Right lobe of liver (tissue), 6 donors: ENCODE measurements around the gene MYOZ3. TPM values are rescaled to one million over a fixed set of nuclear protein-coding genes. Genes with fewer than 3 reads are reported as not detected.
A peak's percentile ranks its signal among the peaks of the same experiment; 100 is the strongest.

Source experiments
- ATAC-seq, 4 donors: fragments of 200-7000 bp; cut with Tn5 transposase; one replicate each; pipeline ENCODE4 v1.9.1; 2020; ENCODE audit warnings: mild to moderate bottlenecking in 4 of 4, moderate library complexity in 4 of 4
- DNase-seq, 3 donors: peaks; one replicate each; pipeline ENCODE4 v3.0.0-alpha.2; 2020
- H3K27ac ChIP-seq, 3 donors: fragments of 200-600 bp; one replicate each; pipeline ENCODE4 v1.8.0; 2022
- H3K27me3 ChIP-seq, 2 donors: fragments of 200-600 bp; one replicate each; pipeline ENCODE4 v1.8.0; 2022
- H3K36me3 ChIP-seq, 4 donors: fragments of 200-600 bp; sonication (generic) in 1 of 4; one replicate each; pipeline versions ENCODE4 v1.5.1 to v1.8.0; 2017 to 2022; ENCODE audit warnings: control low read depth in 1 of 4
- H3K4me1 ChIP-seq, 4 donors: fragments of 200-600 bp; sonication (generic) in 1 of 4; one replicate each; pipeline versions ENCODE4 v1.5.1 to v1.8.0; 2017 to 2022; ENCODE audit warnings: control low read depth in 1 of 4
- H3K4me3 ChIP-seq, 3 donors: fragments of 200-600 bp; one replicate each; pipeline ENCODE4 v1.8.0; 2022
- H3K9me3 ChIP-seq, 4 donors: fragments of 200-600 bp; sonication (generic) in 1 of 4; one replicate each; pipeline versions ENCODE4 v1.5.1 to v1.8.0; 2017 to 2022; ENCODE audit warnings: control low read depth in 1 of 4
- CTCF ChIP-seq, 4 donors: fragments of 200-600 bp in 3 of 4; fragments of 450-650 bp in 1 of 4; IDR thresholded peaks; one replicate each; pipeline versions ENCODE4 v1.5.1 to v1.8.0; 2016 to 2022; ENCODE audit warnings: antibody characterized with exemption in 4 of 4, mild to moderate bottlenecking in 2 of 4
- POLR2A ChIP-seq: fragments of 450-650 bp; IDR thresholded peaks from one replicate; pipeline ENCODE4 v1.6.1; 2017; ENCODE audit warnings: antibody characterized with exemption, mild to moderate bottlenecking
- WGBS: methylation state at CpG from one replicate; pipeline ENCODE4 v1.1.6; 2018; ENCODE audit warnings: low coverage, low lambda C conversion rate; ENCODE audit not compliant: insufficient coverage; ENCODE audit errors: missing lambda C conversion rate; 5-methylcytosine and 5-hydroxymethylcytosine counted together
- intact Hi-C, 2 donors: fragments of 100-400 bp; cut with DNase I; formaldehyde crosslinking; loops; one replicate each; pipeline versions ENCODE4 v1.11.2 to v1.14.1; 2022
- total RNA-seq, 6 experiments: library from RNA; depleted of rRNA in 2 of 6; stranded (reverse); fragments of >200 nt in 2 of 6; fragmentation: NEBNext Ultra II Directional in 3 of 6; extraction: Animal tissue kit (Norgen Biotek cat#: 25700) in 3 of 6; gene quantifications; one replicate each; pipeline versions ENCODE4 v1.1.0 to v1.2.4, GENCODE V29; 2016 to 2023
- donor health status: DM: no; HTN: yes; CAD: no.
- donor health status: DM: no; HTN: no; CAD: no.
- donor health status: DM: no; HTN: no; CAD: no.
- donor health status: DM: no; HTN: yes; CAD: no.
- donor health status: DM: no; HTN: yes; CAD: no.

MYOZ3 gene
- total RNA-seq, 6 experiments from 2014 or later: 0.09 to 0.25 (median 0.12) TPM; not detected in 3

GRCh38 chr5:150625164-150625535, 35.9 kb upstream of the MYOZ3 start:
- ATAC-seq (peak; percentile 66 to 77 (median 74)), DNase-seq (peak in 1 of 3 donors; percentile 76)
- no peak for TF ChIP-seq CTCF (IDR thresholded peaks at IDR 0.05)
- TF ChIP-seq POLR2A: no peak
- WGBS: no CpG with 5 or more reads among the region's 19 CpGs
- H3K4me3 ChIP-seq: peak overlapping the region; percentile 65 to 91 (median 73)
- peaks cover 0 to 32% (median 12%) of the 10 kb centered on the region in 4 donors for H3K4me1 ChIP-seq
- H3K9me3 ChIP-seq: no peaks in the 10 kb centered on the region
- no peaks in the 10 kb centered on the region for H3K36me3 ChIP-seq
- intact Hi-C loops: no loop called here
- peak overlapping the region; percentile 70 to 86 (median 73) for H3K27ac ChIP-seq
- no peaks in the 10 kb centered on the region for H3K27me3 ChIP-seq

- intact Hi-C loops: no loop called here
- no peak for DNase-seq
- Histone ChIP-seq H3K36me3 (no peaks in the 10 kb centered on the region), H3K27ac (peak overlapping the region; percentile 70 to 86 (median 73)), H3K9me3 (no peaks in the 10 kb centered on the region), H3K4me1 (peaks cover 0 to 41% (median 17%) of the 10 kb centered on the region in 4 donors), H3K4me3 (peak overlapping the region; percentile 65 to 91 (median 73)), H3K27me3 (no peaks in the 10 kb centered on the region)
- 73% methylated on average over 8 of the region's 10 CpGs for WGBS
- peak in 3 of 4 donors; percentile 2 to 25 (median 4) for ATAC-seq
- TF ChIP-seq POLR2A (no peak), CTCF (IDR thresholded peaks at IDR 0.05) (no peak)
Observed at GRCh38 chr5:150625831-150626746, 35.0 kb upstream of the MYOZ3 start.

DNA sequence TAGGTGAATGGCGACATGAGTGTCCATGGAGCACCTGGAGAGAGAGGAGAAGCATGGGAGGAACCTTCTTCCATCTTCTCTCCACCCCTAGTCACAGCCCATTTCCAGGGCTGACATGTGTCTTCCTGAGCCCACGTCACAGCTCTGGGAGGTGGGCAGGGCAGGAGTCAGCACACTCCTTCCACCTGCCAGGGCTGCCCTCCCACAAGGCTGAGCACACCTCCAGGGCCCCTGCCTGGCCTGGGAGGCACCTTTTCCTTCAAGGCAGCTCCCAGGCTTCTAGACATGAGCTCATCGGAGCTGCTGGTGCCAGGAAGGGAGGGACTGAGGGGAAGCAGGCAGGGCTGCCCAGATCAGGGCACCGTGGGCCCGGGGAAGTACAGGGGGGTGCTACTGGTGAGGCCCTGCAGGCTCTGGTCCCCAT, 34.2 kb upstream of the MYOZ3 start:
- H3K4me1 ChIP-seq: peaks cover 0 to 41% (median 19%) of the 10 kb centered on the region in 4 donors
- no peaks in the 10 kb centered on the region for H3K27me3 ChIP-seq
- intact Hi-C loops: no loop called here
- ATAC-seq: peak in 1 of 4 donors; percentile 3
- 51% methylated on average over 4 of the region's 5 CpGs for WGBS
- H3K36me3 ChIP-seq: no peaks in the 10 kb centered on the region
- TF ChIP-seq CTCF (IDR thresholded peaks at IDR 0.05) (no peak), POLR2A (no peak)
- no peak overlapping the region for H3K4me3 ChIP-seq
- peak overlapping the region in 1 of 3 donors; percentile 86 for H3K27ac ChIP-seq
- H3K9me3 ChIP-seq: no peaks in the 10 kb centered on the region
- DNase-seq: no peak

GRCh38 chr5:150627731-150628545, 33.1 kb upstream of the MYOZ3 start:
- peak in 1 of 4 donors; percentile 2 for ATAC-seq
- no peak for TF ChIP-seq CTCF (IDR thresholded peaks at IDR 0.05)
- no peak for TF ChIP-seq POLR2A
- Histone ChIP-seq H3K4me1 (peaks cover 0 to 41% (median 19%) of the 10 kb centered on the region in 4 donors), H3K27ac (no peak overlapping the region), H3K4me3 (no peak overlapping the region), H3K27me3 (no peaks in the 10 kb centered on the region), H3K9me3 (no peaks in the 10 kb centered on the region), H3K36me3 (no peaks in the 10 kb centered on the region)
- intact Hi-C loops: no loop called here
- 38% methylated on average over 4 of the region's 5 CpGs for WGBS
- DNase-seq: no peak
